ENCODE measurements around the gene MTMR2. TPM values are rescaled to one million over a fixed set of nuclear protein-coding genes. Genes with fewer than 3 reads are reported as not detected.

The MTMR2 gene
- polyA plus RNA-seq, 3 donors = 1.9 to 5.1 (median 2.6) TPM

DNA sequence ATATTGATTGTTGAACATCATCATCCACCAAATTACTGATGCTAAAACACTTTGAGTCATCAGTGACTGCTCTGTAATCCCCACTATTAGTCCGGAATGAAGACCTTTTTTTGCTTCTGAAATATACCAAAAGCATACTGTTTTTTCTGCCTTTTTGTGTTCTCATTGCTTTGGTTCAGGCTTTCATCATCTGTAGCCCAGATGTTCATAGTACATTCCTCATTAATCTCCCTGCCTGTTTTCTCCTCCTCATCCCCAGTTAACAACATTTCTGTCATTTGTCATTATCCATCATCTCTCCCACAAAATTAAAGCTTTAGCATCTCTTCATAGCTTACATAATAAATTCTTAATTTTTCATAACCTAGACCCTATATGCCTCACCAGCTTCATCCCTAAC, 124.4 kb downstream of the MTMR2 start:
- intact Hi-C loops (cut with micrococcal nuclease) = no loop called here
- Histone ChIP-seq H3K36me3 (replicated peaks in 1 of 2; ENCODE audit: control insufficient read depth in 1 of 2, insufficient read depth in 2 of 2, low read length in 2 of 2) (peaks cover 24 to 54% of the 10 kb centered on the region in 2 donors), H3K79me2 (ENCODE audit: insufficient read depth, low read length) (peaks cover 50% of the 10 kb centered on the region), H2AFZ (ENCODE audit: insufficient read depth, low read depth, low read length, poor library complexity, severe bottlenecking) (no peak overlapping the region), H4K20me1 (ENCODE audit: insufficient read depth, low read length) (no peaks in the 10 kb centered on the region), H3K9me3 (replicated peaks in 1 of 2; ENCODE audit: control insufficient read depth in 1 of 2, insufficient read depth in 1 of 2, low read length in 2 of 2) (no peaks in the 10 kb centered on the region), H3K9ac (ENCODE audit: insufficient read depth, low read length, poor library complexity, severe bottlenecking) (no peak overlapping the region), H3K4me3 (replicated peaks in 1 of 3; ENCODE audit: low read depth in 2 of 3, low read length in 3 of 3) (no peak overlapping the region), H3K27me3 (ENCODE audit: control insufficient read depth in 2 of 2, insufficient read depth in 2 of 2, low read length in 2 of 2) (no peaks in the 10 kb centered on the region), H3K4me2 (replicated peaks; ENCODE audit: extremely low read depth, low read length, poor library complexity, severe bottlenecking) (no peak overlapping the region), H3K4me1 (ENCODE audit: control insufficient read depth in 1 of 2, insufficient read depth in 2 of 2, low read length in 2 of 2) (no peaks in the 10 kb centered on the region), H3K27ac (ENCODE audit: low read depth in 1 of 2, low read length in 2 of 2) (no peak overlapping the region)
- H3K27ac Mint-ChIP-seq = no peak overlapping the region
- H3K27me3 Mint-ChIP-seq (ENCODE audit: low read depth in 3 of 3) = no peaks in the 10 kb centered on the region
- peaks cover 45 to 49% of the 10 kb centered on the region in 2 donors for H3K36me3 Mint-ChIP-seq
- H3K4me1 Mint-ChIP-seq = peaks cover 4% of the 10 kb centered on the region
- no peak overlapping the region for H3K4me3 Mint-ChIP-seq
- DNase-seq = no peak
- WGBS (ENCODE audit: insufficient coverage) = 100% methylated on average over 1 of the region's 1 CpG
- H3K9me3 Mint-ChIP-seq = no peaks in the 10 kb centered on the region
- TF ChIP-seq CTCF (IDR thresholded peaks at IDR 0.05) = no peak

DNA sequence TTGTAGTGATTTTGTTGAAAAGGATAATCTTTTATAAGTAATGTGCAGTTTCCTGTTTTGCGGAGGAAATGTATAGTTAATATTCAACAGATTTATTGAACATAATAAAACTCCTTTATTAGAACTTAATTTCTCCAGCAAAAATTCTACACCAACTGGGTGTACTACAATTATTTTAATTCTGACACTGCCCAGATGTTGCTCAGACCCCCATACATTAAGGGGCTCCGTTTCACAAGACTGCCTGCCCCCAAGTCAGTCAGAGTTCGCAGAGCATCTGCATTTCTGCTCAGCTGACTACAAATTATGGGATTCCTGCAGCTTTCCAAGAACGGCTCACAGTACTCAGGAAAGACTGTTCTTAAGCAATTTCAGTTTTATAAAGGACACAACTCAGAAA, 127.4 kb downstream of the MTMR2 start:
- no peak for DNase-seq
- Mint-ChIP-seq H3K4me3 (no peak overlapping the region), H3K27ac (no peak overlapping the region), H3K36me3 (peaks cover 24 to 25% of the 10 kb centered on the region in 2 donors), H3K27me3 (ENCODE audit: low read depth in 3 of 3) (no peaks in the 10 kb centered on the region), H3K9me3 (no peaks in the 10 kb centered on the region), H3K4me1 (peaks cover 18% of the 10 kb centered on the region)
- Histone ChIP-seq H2AFZ (ENCODE audit: insufficient read depth, low read depth, low read length, poor library complexity, severe bottlenecking) (no peak overlapping the region), H4K20me1 (ENCODE audit: insufficient read depth, low read length) (no peaks in the 10 kb centered on the region), H3K9me3 (replicated peaks in 1 of 2; ENCODE audit: control insufficient read depth in 1 of 2, insufficient read depth in 1 of 2, low read length in 2 of 2) (no peaks in the 10 kb centered on the region), H3K4me1 (ENCODE audit: control insufficient read depth in 1 of 2, insufficient read depth in 2 of 2, low read length in 2 of 2) (peaks cover 4 to 8% of the 10 kb centered on the region in 2 donors), H3K4me3 (replicated peaks in 1 of 3; ENCODE audit: low read depth in 2 of 3, low read length in 3 of 3) (no peak overlapping the region), H3K27me3 (ENCODE audit: control insufficient read depth in 2 of 2, insufficient read depth in 2 of 2, low read length in 2 of 2) (no peaks in the 10 kb centered on the region), H3K36me3 (replicated peaks in 1 of 2; ENCODE audit: control insufficient read depth in 1 of 2, insufficient read depth in 2 of 2, low read length in 2 of 2) (peaks cover 15 to 25% of the 10 kb centered on the region in 2 donors), H3K79me2 (ENCODE audit: insufficient read depth, low read length) (peaks cover 80% of the 10 kb centered on the region), H3K27ac (ENCODE audit: low read depth in 1 of 2, low read length in 2 of 2) (no peak overlapping the region), H3K9ac (ENCODE audit: insufficient read depth, low read length, poor library complexity, severe bottlenecking) (no peak overlapping the region), H3K4me2 (replicated peaks; ENCODE audit: extremely low read depth, low read length, poor library complexity, severe bottlenecking) (no peak overlapping the region)
- WGBS (ENCODE audit: insufficient coverage) = 93% methylated on average over 3 of the region's 4 CpGs
- intact Hi-C loops (cut with micrococcal nuclease) = no loop called here
- TF ChIP-seq CTCF (IDR thresholded peaks at IDR 0.05) = no peak

All from CD14-positive monocyte (primary cell).